ENCODE results near the gene TP63. TPM values are rescaled to one million over a fixed set of nuclear protein-coding genes. Genes with fewer than 3 reads are reported as not detected.
A peak's percentile ranks its signal among the peaks of the same experiment; 100 is the strongest.

The TP63 gene
- total RNA-seq, 1 donor from 2014 or later: 25.9 TPM

DNA sequence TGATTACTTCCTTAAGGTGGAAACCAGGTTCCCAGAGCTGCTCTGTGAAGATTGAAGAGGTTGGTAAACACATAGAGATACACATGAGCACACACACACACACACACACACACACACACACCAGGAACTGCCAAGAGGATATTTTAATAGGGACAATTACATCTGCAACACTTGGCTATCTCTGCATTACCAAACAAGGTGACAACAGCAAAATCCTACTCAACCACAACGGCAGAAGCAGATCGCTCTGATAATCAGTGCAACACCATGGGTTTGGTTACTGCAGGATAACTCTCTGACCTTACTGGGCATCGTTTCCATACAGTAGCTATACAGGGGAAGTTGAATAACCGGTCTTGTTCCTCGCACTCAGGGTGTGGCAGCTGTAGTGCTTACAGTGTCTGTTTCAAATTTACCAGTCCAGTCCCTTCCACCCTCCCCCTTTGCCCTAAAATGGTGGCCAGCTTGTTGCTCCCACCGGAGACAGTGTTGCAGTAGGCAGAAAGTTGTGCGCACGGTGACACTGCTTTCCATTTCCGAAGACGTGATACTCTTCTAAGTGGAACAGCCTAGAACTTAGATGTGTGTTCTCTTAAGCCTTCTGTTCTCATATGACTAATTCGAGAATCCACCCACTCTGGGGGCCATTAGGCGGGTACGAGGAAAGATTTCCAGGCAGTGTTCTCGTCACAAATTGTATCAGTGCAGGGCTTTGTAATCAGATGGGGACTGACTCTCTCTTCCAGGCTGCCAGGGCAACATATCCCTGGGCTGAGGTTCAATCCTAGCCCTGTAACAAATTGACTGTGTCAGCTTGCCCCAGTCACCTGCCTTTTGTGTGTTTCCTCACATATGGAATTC is 313.3 kb downstream of the TP63 start:
- Mint-ChIP-seq H3K27me3 (ENCODE audit: low read depth) (no peaks in the 10 kb centered on the region), H3K27ac (no peak overlapping the region), H3K4me3 (no peak overlapping the region), H3K9me3 (no peaks in the 10 kb centered on the region), H3K36me3 (no peaks in the 10 kb centered on the region), H3K4me1 (peaks cover 33% of the 10 kb centered on the region)
- no peak for DNase-seq (ENCODE audit: low spot score in 2 of 2, unreplicated experiment in 2 of 2)
- TF ChIP-seq, protein P1, sequence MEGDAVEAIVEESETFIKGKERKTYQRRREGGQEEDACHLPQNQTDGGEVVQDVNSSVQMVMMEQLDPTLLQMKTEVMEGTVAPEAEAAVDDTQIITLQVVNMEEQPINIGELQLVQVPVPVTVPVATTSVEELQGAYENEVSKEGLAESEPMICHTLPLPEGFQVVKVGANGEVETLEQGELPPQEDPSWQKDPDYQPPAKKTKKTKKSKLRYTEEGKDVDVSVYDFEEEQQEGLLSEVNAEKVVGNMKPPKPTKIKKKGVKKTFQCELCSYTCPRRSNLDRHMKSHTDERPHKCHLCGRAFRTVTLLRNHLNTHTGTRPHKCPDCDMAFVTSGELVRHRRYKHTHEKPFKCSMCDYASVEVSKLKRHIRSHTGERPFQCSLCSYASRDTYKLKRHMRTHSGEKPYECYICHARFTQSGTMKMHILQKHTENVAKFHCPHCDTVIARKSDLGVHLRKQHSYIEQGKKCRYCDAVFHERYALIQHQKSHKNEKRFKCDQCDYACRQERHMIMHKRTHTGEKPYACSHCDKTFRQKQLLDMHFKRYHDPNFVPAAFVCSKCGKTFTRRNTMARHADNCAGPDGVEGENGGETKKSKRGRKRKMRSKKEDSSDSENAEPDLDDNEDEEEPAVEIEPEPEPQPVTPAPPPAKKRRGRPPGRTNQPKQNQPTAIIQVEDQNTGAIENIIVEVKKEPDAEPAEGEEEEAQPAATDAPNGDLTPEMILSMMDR (IDR thresholded peaks at IDR 0.05; ENCODE audit: unreplicated experiment): no peak

DNA sequence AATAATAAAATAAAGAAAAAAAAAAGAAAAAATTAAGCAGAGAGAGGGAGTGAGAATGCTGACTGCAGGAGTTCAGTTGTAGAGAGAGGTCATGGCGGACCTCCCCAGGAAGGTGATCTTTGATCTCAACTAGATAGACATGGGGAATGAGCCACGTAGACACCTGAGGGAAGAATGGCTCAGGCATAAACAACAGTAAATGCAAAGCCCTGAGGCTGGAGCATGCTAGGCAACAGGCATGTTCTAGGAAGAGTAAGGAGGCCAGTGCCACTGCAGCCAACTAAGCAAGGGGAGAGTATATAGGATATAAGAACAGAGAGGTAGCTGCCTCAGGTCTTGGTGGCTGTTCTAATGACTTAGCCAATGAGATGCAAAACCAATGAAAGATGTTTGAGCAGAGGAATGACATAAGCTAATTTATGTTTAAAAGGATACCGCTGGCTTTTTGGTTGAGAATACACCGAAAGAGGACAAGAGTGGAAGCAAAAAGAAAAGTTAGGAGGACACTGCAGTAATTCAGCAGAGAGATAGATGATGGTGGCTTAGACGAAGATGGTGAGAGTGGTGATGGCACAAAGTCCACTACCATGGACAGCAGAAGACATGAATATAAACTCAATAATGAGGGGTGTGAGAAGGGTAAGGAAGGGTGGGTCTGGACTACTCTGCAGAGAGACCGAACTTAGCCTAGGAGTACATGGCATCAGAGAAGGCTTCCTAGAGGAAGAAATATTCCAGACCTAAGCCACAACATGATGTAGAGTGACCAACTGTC is 314.9 kb downstream of the TP63 start:
- Mint-ChIP-seq H3K4me3 (no peak overlapping the region), H3K9me3 (no peaks in the 10 kb centered on the region), H3K4me1 (peaks cover 41% of the 10 kb centered on the region), H3K27ac (no peak overlapping the region), H3K36me3 (no peaks in the 10 kb centered on the region), H3K27me3 (ENCODE audit: low read depth) (no peaks in the 10 kb centered on the region)
- no peak for DNase-seq (ENCODE audit: low spot score in 2 of 2, unreplicated experiment in 2 of 2)
- TF ChIP-seq, protein P1 (IDR thresholded peaks at IDR 0.05; ENCODE audit: unreplicated experiment): no peak

Small RNA genes lying within 50 kb of the gene (microRNA-seq; reads per million reads assigned to microRNA genes)
- 29.3 reads per million, percentile 49 among the genes with 10 or more reads in this experiment for gene MIR944

Measured in mesothelial cell of epicardium (in vitro differentiated cells).